Chondrocyte (in vitro differentiated cells): ENCODE results near the gene CALM3. TPM values are rescaled to one million over a fixed set of nuclear protein-coding genes. Genes with fewer than 3 reads are reported as not detected.

ENCODE experiments used
- DNase-seq: peaks from one replicate; pipeline ENCODE4 v3.0.0; 2021; ENCODE audit warnings: mixed read lengths, low spot score
- H3K27ac Mint-ChIP-seq: one replicate; pipeline ENCODE4 v1.8.0; 2021; ENCODE audit warnings: mild to moderate bottlenecking, moderate library complexity, mixed read lengths; ENCODE audit not compliant: unreplicated experiment
- H3K27me3 Mint-ChIP-seq: 2 replicates; pipeline ENCODE4 v1.8.0; 2021; ENCODE audit warnings: low read depth, mixed read lengths
- H3K36me3 Mint-ChIP-seq: 2 replicates; pipeline ENCODE4 v1.8.0; 2021; ENCODE audit warnings: low read depth, mixed read lengths
- H3K4me1 Mint-ChIP-seq: 2 replicates; pipeline ENCODE4 v1.8.0; 2021; ENCODE audit warnings: low read depth, mild to moderate bottlenecking, mixed read lengths
- H3K4me3 Mint-ChIP-seq: one replicate; pipeline ENCODE4 v1.8.0; 2021; ENCODE audit warnings: mild to moderate bottlenecking, moderate library complexity, mixed read lengths; ENCODE audit not compliant: unreplicated experiment
- H3K9me3 Mint-ChIP-seq: 2 replicates; pipeline ENCODE4 v1.8.0; 2021; ENCODE audit warnings: low read depth, mixed read lengths
- CTCF ChIP-seq: fragments of 200-600 bp; sonication (generic); IDR thresholded peaks from 2 replicates; pipeline ENCODE4 v1.5.0; 2021; ENCODE audit warnings: antibody characterized with exemption, mild to moderate bottlenecking, moderate library complexity
- total RNA-seq: library from RNA; stranded (reverse); gene quantifications from 3 replicates; pipeline ENCODE4 v1.2.1, GENCODE V29; 2021

Gene CALM3
- total RNA-seq, 1 donor from 2014 or later: 144 TPM

- peaks cover 3% of the 10 kb centered on the region for H3K36me3 Mint-ChIP-seq
- peaks cover 8% of the 10 kb centered on the region for H3K4me1 Mint-ChIP-seq
- H3K27me3 Mint-ChIP-seq: peaks cover 2% of the 10 kb centered on the region
- no peak overlapping the region for H3K27ac Mint-ChIP-seq
- peaks cover 5% of the 10 kb centered on the region for H3K9me3 Mint-ChIP-seq
- no peak overlapping the region for H3K4me3 Mint-ChIP-seq
- TF ChIP-seq CTCF: no peak
- no peak for DNase-seq
These were observed 14.8 kb upstream of the CALM3 start for GRCh38 chr19:46586294-46586693.

GRCh38 chr19:46587861-46588260, 13.3 kb upstream of the CALM3 start:
- DNase-seq: no peak
- peaks cover 2% of the 10 kb centered on the region for H3K27me3 Mint-ChIP-seq
- peaks cover 8% of the 10 kb centered on the region for H3K4me1 Mint-ChIP-seq
- no peak overlapping the region for H3K27ac Mint-ChIP-seq
- no peak for TF ChIP-seq CTCF
- H3K9me3 Mint-ChIP-seq: peaks cover 5% of the 10 kb centered on the region
- peaks cover 3% of the 10 kb centered on the region for H3K36me3 Mint-ChIP-seq
- H3K4me3 Mint-ChIP-seq: no peak overlapping the region

GRCh38 chr19:46591254-46591653, 9.9 kb upstream of the CALM3 start:
- TF ChIP-seq CTCF: no peak
- DNase-seq: no peak
- H3K4me3 Mint-ChIP-seq: no peak overlapping the region

GRCh38 chr19:46591870-46592269, 9.3 kb upstream of the CALM3 start:
- no peaks in the 10 kb centered on the region for H3K9me3 Mint-ChIP-seq
- no peak for TF ChIP-seq CTCF
- H3K4me1 Mint-ChIP-seq: peaks cover 4% of the 10 kb centered on the region
- H3K36me3 Mint-ChIP-seq: no peaks in the 10 kb centered on the region
- DNase-seq: no peak
- no peak overlapping the region for H3K27ac Mint-ChIP-seq
- no peaks in the 10 kb centered on the region for H3K27me3 Mint-ChIP-seq
- H3K4me3 Mint-ChIP-seq: no peak overlapping the region

More at GRCh38 chr19:46591254-46591653, 9.9 kb upstream of the CALM3 start:
- H3K27me3 Mint-ChIP-seq: no peaks in the 10 kb centered on the region
- no peaks in the 10 kb centered on the region for H3K36me3 Mint-ChIP-seq
- no peaks in the 10 kb centered on the region for H3K9me3 Mint-ChIP-seq
- peaks cover 4% of the 10 kb centered on the region for H3K4me1 Mint-ChIP-seq
- H3K27ac Mint-ChIP-seq: no peak overlapping the region

- Mint-ChIP-seq H3K4me1 (peaks cover 11% of the 10 kb centered on the region), H3K27ac (no peak overlapping the region), H3K4me3 (no peak overlapping the region), H3K36me3 (no peaks in the 10 kb centered on the region), H3K9me3 (peaks cover 13% of the 10 kb centered on the region), H3K27me3 (no peaks in the 10 kb centered on the region)
- DNase-seq: peak; percentile 1
- no peak for TF ChIP-seq CTCF
These were observed 5.1 kb upstream of the CALM3 start for GRCh38 chr19:46596008-46596407.
